PC-9 (cell line): ENCODE measurements around the gene TCAP. TPM values are rescaled to one million over a fixed set of nuclear protein-coding genes. Genes with fewer than 3 reads are reported as not detected.

Source experiments
- BruUV-seq: library from RNA; stranded (reverse); fragments of 400-500 nt; replicated peaks from 2 replicates; lab custom pipeline; 2021; lab: Mats Ljungman, UMichigan
- CTCF ChIA-PET: fragments of 300-600 bp; sonication (Branson Sonifier 250); formaldehyde crosslinking; loops from one replicate; lab custom pipeline; 2022; ENCODE audit warnings: antibody characterized with exemption; lab: Charles Lee
- POLR2A ChIA-PET: fragments of 300-600 bp; sonication (Branson Sonifier 250); formaldehyde crosslinking; loops from one replicate; lab custom pipeline; 2022; ENCODE audit warnings: antibody characterized with exemption; ENCODE audit not compliant: unreplicated experiment; lab: Charles Lee
- DNase-seq, 2 experiments: peaks; one replicate each; pipeline versions ENCODE4 v3.0.0 to v3.0.0-alpha.2; 2015 to 2022; ENCODE audit warnings: mixed read lengths in 1 of 2
- H2AFZ ChIP-seq: fragments of 200-600 bp; sonication (generic); 2 replicates; pipeline ENCODE4 v1.8.1; 2017; ENCODE audit warnings: antibody characterized with exemption
- H3F3A ChIP-seq: fragments of 200-600 bp; sonication (generic); 2 replicates; pipeline ENCODE4 v1.8.1; 2017; ENCODE audit warnings: antibody characterized with exemption, mild to moderate bottlenecking, low read depth; ENCODE audit not compliant: insufficient read depth
- H3K27ac ChIP-seq: fragments of 200-600 bp; sonication (generic); 2 replicates; pipeline ENCODE4 v1.6.1; 2016; ENCODE audit warnings: mixed run types
- H3K27me3 ChIP-seq: fragments of 200-600 bp; sonication (generic); 2 replicates; pipeline ENCODE4 v1.6.1; 2016; ENCODE audit warnings: low read depth, mixed run types; ENCODE audit not compliant: insufficient read depth
- H3K36me3 ChIP-seq: fragments of 200-600 bp; sonication (generic); 2 replicates; pipeline ENCODE4 v1.6.1; 2016; ENCODE audit warnings: low read depth, mixed run types
- H3K4me1 ChIP-seq: fragments of 200-600 bp; sonication (generic); replicated peaks from 2 replicates; pipeline ENCODE4 v1.6.1; 2016; ENCODE audit warnings: mixed run types; ENCODE audit not compliant: insufficient read depth
- H3K4me2 ChIP-seq: fragments of 200-600 bp; sonication (generic); 2 replicates; pipeline ENCODE4 v1.6.1; 2017; ENCODE audit warnings: mixed run types
- H3K4me3 ChIP-seq: fragments of 200-600 bp; sonication (generic); 2 replicates; pipeline ENCODE4 v1.6.1; 2016; ENCODE audit warnings: mixed run types
- H3K79me2 ChIP-seq: fragments of 200-600 bp; sonication (generic); 2 replicates; pipeline ENCODE4 v1.6.1; 2017; ENCODE audit warnings: low read depth, mixed run types
- H3K9me2 ChIP-seq: fragments of 200-600 bp; sonication (generic); 2 replicates; pipeline ENCODE4 v1.8.1; 2017; ENCODE audit warnings: mild to moderate bottlenecking; ENCODE audit not compliant: insufficient read depth
- H3K9me3 ChIP-seq: fragments of 200-600 bp; sonication (generic); 2 replicates; pipeline ENCODE4 v1.8.1; 2016; ENCODE audit warnings: low read depth; ENCODE audit not compliant: insufficient read depth
- H4K20me1 ChIP-seq: fragments of 200-600 bp; sonication (generic); 2 replicates; pipeline ENCODE4 v1.8.1; 2017; ENCODE audit not compliant: insufficient read depth
- EZH2 ChIP-seq: fragments of 200-600 bp; sonication (generic); IDR thresholded peaks from 2 replicates; pipeline ENCODE4 v1.8.0; 2017; ENCODE audit warnings: antibody characterized with exemption, low read depth
- intact Hi-C: fragments of 100-400 bp; cut with micrococcal nuclease; formaldehyde crosslinking; loops from one replicate; pipeline ENCODE4 v1.10.0; 2022; ENCODE audit not compliant: unreplicated experiment
- total RNA-seq: library from RNA; stranded (reverse); gene quantifications from 2 replicates; pipeline ENCODE4 v1.2.3, GENCODE V29; 2021
- TF ChIP-seq, protein P1 (sequence below): fragments of 200-600 bp; sonication (generic); conservative IDR thresholded peaks from 2 replicates; pipeline ENCODE4 v1.6.1; 2017; ENCODE audit warnings: mixed run types, antibody characterized with exemption, mild to moderate bottlenecking, moderate library complexity

The TCAP gene
- total RNA-seq, 1 experiment from 2014 or later: 1.6 TPM

DNA sequence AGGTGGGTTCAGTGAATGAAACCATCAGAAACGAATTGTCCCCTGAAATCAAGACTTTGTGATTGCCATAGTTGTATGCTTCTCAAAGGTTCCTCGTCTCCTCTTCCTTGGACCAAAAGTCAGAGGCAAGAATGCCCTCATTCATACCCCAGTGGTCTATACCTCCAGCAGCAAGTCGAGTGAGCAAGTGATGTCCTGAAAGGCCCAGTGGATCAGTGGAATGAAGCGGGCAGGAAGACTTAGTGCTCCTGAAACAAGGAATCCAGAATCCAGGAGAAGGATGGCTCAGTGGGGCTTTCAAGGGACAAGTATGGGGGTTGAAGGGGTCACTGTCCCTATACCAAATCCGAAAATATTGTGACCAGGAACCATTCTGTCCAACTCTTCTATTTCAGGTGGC lies 29.4 kb downstream of the TCAP start:
- POLR2A ChIA-PET: no interaction called here
- H3K4me3 ChIP-seq: no peak overlapping the region
- H3F3A ChIP-seq: no peaks in the 10 kb centered on the region; the same call in 1 of the 2 replicates
- no peak overlapping the region for H3K27ac ChIP-seq
- DNase-seq: no peak
- TF ChIP-seq EZH2: no peak
- TF ChIP-seq, protein P1, sequence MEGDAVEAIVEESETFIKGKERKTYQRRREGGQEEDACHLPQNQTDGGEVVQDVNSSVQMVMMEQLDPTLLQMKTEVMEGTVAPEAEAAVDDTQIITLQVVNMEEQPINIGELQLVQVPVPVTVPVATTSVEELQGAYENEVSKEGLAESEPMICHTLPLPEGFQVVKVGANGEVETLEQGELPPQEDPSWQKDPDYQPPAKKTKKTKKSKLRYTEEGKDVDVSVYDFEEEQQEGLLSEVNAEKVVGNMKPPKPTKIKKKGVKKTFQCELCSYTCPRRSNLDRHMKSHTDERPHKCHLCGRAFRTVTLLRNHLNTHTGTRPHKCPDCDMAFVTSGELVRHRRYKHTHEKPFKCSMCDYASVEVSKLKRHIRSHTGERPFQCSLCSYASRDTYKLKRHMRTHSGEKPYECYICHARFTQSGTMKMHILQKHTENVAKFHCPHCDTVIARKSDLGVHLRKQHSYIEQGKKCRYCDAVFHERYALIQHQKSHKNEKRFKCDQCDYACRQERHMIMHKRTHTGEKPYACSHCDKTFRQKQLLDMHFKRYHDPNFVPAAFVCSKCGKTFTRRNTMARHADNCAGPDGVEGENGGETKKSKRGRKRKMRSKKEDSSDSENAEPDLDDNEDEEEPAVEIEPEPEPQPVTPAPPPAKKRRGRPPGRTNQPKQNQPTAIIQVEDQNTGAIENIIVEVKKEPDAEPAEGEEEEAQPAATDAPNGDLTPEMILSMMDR: no peak
- H3K27me3 ChIP-seq: no peaks in the 10 kb centered on the region
- intact Hi-C loops: no loop called here
- H3K4me2 ChIP-seq: no peak overlapping the region
- no peaks in the 10 kb centered on the region for H3K9me3 ChIP-seq
- BruUV-seq: no TSS peak
- H3K36me3 ChIP-seq: no peaks in the 10 kb centered on the region
- no peaks in the 10 kb centered on the region for H3K9me2 ChIP-seq
- H3K79me2 ChIP-seq: 0 out of 2 replicates have a peak, but pooled peaks cover 4% of the 10 kb centered on the region
- CTCF ChIA-PET: no interaction called here
- H3K4me1 ChIP-seq: peaks cover 10% of the 10 kb centered on the region
- H4K20me1 ChIP-seq: no peaks in the 10 kb centered on the region
- no peak overlapping the region for H2AFZ ChIP-seq

DNA sequence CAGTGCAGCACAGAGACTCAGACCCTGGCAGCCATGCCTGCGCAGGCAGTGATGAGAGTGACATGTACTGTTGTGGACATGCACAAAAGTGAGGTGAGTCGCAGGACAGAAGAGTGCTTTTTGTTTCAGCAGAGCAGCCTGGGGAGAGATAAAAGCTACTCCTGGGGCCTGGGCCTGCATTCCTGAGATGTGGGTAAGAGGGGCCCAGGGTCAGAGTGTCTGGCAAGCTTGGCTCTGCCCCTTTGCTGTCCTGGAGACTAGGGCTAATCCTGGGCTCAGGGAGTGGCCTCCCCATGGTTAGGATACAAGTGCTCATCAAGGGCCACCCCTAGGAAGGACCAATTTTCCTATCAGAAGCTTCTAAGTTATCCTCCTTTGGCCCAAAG lies 29.9 kb downstream of the TCAP start:
- Histone ChIP-seq H3K9me3 (no peaks in the 10 kb centered on the region), H3K27me3 (no peaks in the 10 kb centered on the region), H3K4me2 (no peak overlapping the region), H3K4me3 (no peak overlapping the region), H3K4me1 (peaks cover 5% of the 10 kb centered on the region), H3K36me3 (no peaks in the 10 kb centered on the region), H3K9me2 (no peaks in the 10 kb centered on the region), H2AFZ (no peak overlapping the region), H3F3A (no peaks in the 10 kb centered on the region; the same call in 1 of the 2 replicates), H3K27ac (no peak overlapping the region), H3K79me2 (peaks cover 7% of the 10 kb centered on the region), H4K20me1 (no peaks in the 10 kb centered on the region)
- no peak for DNase-seq
- intact Hi-C loops: no loop called here
- ChIA-PET POLR2A (no interaction called here), CTCF (no interaction called here)
- no peak for TF ChIP-seq EZH2
- TF ChIP-seq, protein P1: no peak
- no TSS peak for BruUV-seq

DNA sequence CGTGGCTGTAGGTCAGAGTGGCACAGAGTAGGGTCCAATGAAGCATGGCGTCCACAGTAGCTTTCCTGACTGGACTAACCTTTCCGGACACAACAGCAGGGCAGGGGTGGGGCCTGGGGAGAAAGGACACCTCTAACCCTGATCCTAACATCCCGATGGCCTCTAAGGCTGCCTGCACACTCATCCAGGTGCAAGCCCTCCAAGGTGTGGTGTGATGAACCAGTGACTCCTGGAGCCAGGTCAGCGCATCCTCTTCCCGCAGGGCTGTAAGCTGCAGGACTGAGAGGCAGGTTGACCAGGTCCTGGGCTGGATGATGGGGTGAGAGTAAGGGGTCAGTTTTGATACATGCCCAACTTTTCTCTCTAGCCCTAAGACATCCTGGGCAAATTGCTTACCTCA lies 31.6 kb downstream of the TCAP start:
- POLR2A ChIA-PET: no interaction called here
- BruUV-seq: no TSS peak
- TF ChIP-seq, protein P1: no peak
- no peak for TF ChIP-seq EZH2

More for the DNA sequence above, 31.6 kb downstream of the TCAP start:
- CTCF ChIA-PET: no interaction called here
- Histone ChIP-seq H3K27ac (no peak overlapping the region), H2AFZ (no peak overlapping the region), H3K36me3 (no peaks in the 10 kb centered on the region), H4K20me1 (peaks cover 4% of the 10 kb centered on the region; the same call in 1 of the 2 replicates), H3K4me1 (peaks cover 15% of the 10 kb centered on the region), H3K4me2 (no peak overlapping the region), H3F3A (peaks cover 10% of the 10 kb centered on the region), H3K79me2 (peaks cover 24% of the 10 kb centered on the region), H3K9me3 (no peaks in the 10 kb centered on the region), H3K9me2 (no peaks in the 10 kb centered on the region), H3K27me3 (no peaks in the 10 kb centered on the region), H3K4me3 (no peak overlapping the region)
- DNase-seq: no peak
- intact Hi-C loops: no loop called here
